ENCODE measurements around the gene MRPL12.
"Not testable (repeated sequence)": the region's sequence is repeated elsewhere in the genome, so short reads cannot be mapped to it uniquely, and the experiment has no call there.

MRPL12 gene
- 1.3 to 4.1 (median 1.6) reads per million in 4 experiments for total RNA-seq

DNA sequence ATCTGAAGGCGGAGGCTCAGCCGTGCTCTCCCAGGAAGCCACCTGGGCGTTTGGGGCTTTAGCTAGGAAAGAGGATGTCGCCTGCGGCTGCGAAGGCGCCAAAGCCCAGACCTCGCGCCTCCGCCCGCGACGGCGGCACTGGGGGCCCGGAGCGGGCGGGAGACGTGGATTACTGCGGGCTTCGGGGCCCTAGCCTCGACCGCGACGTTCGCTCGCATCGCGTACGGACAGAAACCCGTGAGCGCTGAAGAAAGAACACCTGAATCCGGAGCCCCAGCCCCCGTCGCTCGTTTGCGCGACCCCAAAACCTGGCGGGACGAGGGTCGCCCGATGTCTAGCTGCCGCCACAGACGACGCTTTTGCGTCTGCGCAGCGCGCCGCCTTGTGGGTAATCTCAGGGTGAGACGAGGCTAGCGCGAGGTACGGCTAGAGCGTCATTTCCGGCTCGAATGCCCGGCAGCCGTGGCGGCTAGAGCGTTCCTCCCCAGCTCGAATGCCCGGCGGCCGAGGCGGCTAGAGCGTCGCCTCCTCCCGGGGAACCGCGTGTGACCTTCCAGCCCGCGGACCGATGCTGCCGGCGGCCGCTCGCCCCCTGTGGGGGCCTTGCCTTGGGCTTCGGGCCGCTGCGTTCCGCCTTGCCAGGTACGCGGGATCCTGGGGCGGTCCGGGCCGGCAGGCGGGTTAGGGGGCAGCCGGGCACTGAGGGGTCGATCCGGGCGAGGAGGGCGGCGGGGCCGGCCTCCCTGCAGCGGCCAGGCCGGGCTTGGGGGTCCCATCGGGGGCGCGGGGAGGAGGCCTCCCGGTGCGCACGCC, at the start of gene MRPL12:
TSS of gene MRPL12 (plus strand) at position 434 of the 813 bp plus-strand sequence. CDS start at position 569, 135 bp downstream.
- DNase-seq, result peak; percentile 80

DNA sequence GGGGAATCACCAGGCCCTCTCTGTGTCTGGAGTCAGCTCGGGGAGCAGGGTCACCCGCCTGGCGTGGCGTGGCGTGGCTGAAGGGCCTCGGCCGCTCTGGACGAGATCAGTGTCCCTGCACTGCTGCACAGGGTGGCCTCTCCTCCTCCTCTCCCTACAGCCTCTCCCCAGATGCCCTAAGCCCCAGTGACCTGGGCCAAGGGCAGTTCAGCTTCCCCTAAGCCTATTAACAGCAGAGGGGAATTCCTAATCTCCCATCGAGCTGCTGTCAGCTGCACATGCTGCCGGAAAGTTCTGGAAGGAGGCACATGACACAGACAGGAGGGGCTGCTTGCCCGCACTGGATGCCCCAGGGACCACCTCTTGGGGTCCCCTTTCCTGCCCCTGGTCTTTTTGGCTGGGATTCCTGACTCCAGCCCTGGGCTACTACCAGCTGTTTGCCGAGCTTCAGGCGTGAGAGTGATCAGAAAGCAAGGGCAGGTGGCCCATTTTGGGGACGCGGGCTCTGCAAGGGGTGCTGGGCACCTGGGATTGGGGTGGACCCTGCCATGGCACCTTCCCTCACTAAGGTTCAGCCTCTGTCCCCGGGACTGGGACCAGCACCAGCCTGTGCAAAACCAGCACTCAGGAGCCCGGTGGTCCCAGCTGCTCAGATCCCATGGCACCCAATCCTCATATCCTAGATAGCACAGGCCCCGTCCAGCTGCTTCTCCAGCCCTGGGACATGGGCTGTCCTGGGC, 47.6 kb upstream of the MRPL12 start:
- DNase-seq, result no peak

DNA sequence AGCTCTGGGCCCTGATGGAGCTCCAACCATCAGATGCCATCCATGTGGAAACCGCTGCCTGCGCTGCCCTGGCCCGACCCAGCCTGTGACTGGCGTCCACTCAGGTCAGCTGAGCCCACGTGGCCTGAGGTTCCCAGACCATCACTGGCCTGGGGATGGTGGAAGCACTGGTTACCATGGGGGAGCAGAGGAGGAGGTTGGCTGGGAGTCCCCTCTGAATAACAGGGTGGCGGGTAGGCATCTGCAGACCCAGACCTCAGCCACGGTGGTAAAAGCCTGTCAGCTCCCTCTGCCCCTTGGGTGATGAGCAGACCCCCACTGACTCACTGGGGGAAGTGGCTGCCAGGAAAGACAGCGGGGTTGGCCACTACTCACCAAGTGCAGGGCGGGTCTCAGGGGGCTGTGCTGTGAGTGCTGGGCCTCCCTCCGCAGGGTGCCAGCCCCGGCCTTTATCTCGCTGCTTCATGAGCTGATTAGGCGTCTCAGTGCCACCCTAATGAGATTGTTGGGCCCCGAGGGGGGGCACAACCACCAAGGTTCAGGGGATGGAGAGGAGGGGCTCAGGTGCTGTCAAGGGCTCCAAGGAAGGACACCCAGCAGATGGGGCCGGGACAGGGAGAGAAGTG, 46.9 kb upstream of the MRPL12 start, which contains the start of gene PDE6G:
TSS of gene PDE6G (minus strand) at position 425 of the 626 bp plus-strand sequence. CDS start 3,237 bp downstream, outside the sequence.
- DNase-seq, result no peak

DNA sequence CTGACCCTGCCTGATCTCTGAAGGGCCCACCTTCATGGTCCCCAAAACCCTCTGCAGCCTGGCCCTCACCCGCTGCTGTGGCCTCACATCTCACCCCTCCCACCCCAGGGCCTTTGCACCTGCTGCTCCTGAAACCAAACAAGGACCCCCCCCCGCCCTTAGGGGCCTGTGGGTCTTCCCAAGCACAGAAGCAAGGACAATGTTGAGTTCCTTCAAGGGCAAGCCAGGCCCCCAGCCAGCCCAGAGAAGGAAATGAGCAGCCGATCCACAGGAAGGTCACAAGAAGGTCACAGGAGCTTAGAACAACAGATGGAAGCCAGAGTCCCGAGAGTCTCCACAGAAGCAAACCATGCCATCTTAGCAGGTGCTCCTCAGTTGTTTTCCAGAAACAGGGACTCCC, 46.3 kb upstream of the MRPL12 start:
- no peak for DNase-seq

DNA sequence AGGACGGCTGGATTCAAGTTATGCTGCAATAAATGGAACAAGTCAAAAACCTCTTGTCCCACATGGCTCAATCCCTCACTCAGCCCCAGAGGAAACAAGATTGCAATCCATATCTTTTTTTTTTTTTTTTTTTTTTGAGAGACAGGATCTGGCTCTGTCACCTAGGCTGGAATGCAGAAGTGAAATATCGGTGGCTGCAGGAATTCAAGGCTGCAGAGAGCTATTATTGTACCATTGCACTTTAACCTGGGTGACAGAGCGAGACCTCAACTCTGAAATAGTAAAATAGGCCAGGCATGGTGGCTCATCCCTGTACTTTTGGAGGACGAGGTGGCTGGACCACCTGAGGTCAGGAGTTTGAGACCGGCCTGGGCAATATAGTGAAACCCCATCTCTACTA, 44.1 kb upstream of the MRPL12 start:
- no peak for DNase-seq

DNA sequence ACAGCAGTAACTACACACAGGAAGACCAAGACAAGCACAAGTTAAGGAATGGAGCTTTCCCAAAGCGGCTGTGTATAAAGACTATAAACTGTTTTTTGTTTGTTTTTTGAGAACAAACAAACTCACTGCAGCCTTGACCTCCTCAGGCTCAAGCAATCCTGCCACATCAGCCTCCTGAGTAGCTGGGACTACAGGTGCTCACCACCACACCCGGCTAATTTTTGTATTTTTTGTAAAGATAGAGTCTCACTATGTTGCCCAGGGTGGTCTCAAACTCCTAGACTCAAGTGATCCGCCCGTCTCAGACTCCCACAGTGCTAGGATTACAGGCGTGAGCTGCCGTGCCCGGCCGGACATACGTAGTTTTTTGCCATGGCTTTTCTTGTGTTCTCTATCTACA, 42.7 kb upstream of the MRPL12 start:
- DNase-seq, result no peak

DNA sequence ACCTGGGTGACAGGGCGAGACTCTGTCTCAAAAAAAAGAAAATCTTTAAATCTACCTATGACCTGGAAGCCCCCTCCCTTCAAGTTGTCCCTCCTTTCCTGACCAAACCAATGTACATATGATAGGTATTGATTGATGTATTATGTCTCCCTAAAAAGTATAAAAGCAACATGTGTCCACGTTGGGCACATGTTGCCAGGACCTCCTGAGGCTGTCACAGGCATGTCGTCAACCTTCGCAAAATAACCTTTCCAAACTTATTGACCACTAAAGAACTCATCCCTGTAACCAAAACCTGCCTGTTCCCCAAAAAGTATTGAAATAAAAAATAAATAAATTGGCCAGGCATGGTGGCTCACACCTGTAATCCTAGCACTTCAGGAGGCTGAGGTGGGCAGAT, 41.2 kb upstream of the MRPL12 start:
- no peak for DNase-seq

DNA sequence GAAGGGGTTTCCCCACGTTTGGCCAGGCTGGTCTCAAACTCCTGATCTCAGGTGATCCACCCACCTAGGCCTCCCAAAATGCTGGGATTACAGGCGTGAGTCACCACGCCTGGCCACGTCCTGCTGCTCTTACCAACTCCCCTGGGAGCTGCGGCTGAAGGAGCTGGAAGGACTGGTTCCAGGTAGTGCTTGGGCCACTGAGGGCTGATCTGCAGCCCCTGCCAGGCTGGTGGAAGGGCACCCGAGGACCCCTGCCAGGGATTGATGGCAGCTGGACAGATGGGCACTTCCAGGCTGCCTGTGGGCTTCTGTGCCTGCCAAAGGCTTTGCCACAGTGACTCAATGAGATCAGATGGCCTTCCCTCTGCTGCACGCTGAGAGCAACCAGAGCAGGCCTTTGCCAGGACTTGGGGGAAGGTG, 39.1 kb upstream of the MRPL12 start:
- no peak for DNase-seq

DNA sequence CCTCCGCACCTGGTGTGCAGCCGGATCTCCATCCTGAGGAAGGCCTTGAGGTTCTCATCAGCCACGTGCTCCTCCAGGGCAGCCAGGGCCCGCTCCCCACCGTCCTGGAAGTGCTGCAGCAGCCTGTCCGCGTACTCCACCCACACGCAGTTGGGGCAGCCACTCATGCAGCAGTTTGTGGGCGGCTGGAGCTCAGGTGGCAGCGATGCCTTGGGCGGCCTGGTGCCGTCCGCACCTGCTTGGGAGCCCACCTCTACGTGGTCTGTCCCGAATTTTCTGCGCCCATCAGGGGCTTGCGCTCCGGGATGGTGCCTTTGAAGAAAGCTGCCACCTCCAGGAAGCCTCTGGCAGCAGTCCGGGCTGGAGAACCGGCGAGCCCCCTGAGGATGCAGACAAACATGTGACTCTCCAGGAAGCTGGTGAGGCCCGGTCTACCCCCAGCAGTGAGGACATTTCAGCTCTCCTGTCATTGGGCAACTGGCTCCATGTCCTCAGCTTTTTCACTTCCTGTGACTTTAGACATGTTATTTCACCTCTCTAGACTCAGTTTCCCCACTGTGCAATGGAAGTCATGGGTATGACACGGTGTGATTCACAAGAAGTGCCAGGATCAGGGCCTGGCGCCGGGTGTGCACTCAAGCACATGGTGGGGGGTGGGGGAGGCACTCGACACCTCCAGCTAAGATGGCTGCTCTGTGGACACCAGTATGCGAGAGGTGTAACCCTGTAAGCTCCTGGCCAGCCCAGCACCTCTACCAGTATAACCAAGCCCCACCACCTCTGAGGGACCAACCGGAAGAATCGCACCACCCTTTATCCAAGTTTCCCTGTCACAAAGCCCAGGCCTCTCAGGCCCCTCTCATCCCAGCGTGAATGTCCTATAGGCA, 37.7 kb upstream of the MRPL12 start:
- DNase-seq, result no peak

DNA sequence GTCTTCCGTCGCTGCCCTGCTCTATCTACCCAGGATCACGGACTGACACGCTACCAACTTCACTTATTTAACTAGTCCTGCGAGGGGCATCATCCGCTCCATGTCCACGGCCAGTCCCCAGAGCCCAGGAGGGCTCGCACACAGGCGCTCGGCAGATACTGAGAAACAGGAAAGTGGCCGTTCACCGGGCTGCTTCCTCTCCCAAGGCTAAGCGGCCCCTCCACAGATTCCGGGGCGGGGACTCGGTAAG, 37.1 kb upstream of the MRPL12 start:
- no peak for DNase-seq

DNA sequence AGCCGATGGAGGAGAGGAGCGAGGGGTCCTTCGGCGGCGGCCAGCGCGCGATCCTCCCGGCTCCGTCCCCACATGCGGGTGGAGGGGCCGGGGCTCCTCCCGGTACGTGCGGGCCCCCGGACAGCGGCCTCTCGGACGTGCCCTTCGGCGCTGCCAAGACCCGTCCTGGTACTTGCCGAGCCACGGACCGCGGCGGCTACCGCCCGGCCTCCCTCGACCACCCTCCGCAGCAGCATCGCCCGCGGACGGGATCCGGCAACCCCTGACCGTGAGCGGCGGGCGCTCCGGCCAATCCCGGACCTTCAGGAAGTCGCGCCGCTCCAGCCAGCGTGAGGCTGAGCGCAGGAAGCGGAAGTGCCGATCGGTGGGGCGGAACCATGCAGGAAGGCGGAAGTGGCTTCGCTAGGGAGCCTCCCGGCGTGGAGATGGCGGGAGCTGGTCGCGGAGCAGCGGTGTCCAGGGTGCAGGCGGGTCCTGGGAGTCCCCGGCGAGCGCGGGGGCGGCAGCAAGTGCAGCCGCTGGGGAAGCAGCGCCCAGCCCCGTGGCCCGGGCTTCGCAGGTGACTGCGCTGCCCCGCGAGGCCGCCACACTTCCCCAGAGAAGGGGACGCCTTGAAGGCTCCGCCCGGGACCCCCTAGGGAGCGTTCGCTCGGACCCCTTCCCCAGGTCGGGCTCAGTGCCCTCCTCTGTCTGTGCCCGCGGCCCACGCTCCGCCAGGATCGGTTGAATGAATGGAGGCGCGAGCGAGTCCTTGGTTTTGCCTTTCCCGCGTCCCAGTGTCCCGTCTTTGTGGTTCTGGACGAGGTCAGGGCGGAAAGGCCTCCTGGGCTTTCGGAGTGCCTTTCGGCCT, 36.6 kb upstream of the MRPL12 start, which contains the start of the genes CCDC137 and OXLD1:
TSS of gene CCDC137 (plus strand) at position 396 of the 850 bp plus-strand sequence. CDS start at position 426, 30 bp downstream.
TSS of gene OXLD1 (minus strand) at position 264 of the 850 bp plus-strand sequence. CDS start at position 236, 28 bp downstream.
- peak; percentile 84 for DNase-seq

DNA sequence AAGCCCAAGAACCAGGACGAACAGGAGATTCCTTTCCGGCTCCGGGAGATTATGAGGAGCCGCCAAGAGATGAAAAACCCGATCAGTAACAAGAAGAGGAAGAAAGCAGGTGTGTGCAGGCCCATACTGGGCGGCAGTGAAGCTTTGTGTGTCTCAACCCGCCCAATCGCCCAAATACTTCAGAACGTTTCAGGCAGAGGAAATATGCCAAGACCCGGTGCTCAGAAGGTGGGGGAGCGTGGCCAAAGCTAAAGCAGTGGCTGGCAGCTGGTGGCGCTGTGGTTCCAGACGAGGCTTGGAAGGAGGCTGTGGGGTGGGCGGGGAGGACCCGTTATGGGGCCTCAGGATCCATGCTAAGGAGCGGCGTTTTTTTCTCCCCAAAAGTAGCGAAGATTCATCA, 35.4 kb upstream of the MRPL12 start:
- no peak for DNase-seq

DNA sequence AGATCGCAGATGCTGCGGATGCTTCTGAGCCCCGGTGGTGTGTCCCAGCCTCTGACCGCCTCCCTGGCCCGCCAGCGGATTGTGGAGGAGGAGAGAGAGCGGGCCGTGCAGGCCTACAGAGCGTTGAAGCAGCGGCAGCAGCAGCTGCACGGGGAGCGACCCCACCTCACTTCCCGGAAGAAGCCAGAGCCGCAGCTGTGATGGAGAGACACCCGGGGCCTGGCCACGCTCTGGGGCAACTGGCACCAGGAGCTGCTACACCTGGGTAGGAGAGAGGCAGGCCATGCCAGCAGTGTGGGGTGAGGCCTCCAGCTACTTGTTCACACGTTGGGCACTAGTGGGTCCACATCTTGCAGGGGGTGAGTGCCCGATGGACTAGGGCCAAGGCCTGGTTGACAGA, 30.7 kb upstream of the MRPL12 start:
- no peak for DNase-seq

DNA sequence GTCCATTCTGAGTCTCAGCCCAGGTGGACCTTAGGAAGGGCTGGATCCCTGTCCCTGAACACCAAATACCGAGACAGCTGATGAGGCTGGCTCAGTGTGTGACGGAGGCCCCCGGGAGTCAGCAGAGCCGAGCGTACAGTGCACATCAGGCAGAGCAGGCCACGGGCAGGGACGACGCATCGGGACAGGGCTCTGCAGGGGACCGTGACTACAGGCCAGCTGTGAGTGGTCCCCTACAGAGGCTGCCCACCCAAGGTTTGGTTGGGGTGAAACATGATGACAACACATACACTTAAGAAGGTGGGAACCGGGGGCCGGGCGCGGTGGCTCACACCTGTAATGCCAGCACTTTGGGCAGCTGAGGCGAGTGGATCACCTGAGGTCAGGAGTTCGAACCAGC, 30.2 kb upstream of the MRPL12 start:
- no peak for DNase-seq

DNA sequence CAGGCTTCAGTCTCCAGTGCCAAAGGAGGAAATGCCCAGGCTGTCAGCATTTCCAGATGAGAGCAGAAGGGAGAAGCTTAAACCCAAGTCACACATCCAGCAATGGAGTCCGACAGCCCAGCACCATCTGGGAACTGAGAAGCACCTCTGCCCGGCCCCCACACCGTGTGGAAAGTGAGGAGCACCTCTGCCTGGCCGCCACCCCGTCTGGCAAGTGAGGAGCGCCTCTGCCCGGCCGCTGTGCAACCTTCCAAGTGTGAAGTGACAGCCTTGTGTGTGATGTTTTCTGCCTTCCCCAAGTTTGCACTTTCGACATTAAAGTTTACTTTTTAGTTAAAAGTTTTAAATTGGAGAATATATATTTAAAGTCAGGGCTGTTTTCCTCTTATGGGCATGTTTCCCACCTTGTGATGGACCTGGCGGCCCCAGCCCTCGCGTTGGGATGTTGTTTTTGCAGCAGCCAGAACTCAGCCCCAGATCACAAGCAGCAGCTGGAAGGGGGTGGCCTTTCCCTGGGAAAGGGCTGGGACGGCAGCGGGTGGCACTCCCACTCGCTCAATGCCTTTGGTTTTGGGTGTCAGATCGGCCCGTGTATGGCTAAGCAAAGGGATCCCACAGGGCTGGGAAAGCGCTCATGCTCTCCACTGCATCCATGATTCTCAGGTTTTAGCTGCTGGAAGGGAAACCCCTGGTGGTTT, 29.5 kb upstream of the MRPL12 start:
- DNase-seq, result no peak

DNA sequence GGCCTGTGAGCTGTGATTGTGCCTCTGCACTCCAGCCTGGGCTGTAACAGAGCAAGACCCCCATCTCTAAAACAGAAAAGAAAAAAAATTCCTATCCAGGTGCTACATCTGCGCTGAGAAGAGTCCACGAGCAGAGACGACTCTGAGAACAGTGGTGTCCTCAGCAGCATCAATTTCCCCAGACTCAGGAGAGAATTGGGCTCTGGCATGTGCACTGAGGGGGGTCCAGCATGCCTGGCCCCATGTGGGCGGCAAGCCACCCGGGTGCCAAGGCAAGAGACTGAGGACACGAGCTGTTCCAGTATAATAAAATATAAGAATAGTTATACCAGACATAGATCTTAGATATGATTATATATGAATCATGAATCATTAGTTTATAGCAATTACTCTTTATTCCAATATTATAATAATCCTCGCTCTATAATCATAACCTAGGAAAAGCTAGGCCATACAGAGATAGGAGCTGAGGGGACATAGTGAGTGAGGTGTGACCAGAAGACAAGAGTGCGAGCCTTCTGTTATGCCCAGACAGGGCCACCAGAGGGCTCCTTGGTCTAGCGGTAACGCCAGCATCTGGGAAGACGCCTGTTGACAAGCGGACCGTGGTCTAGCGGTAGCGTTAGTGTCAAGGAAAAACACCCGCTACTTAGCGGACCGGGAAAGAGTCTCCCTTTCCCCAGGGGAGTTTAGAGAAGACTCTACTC, 27.5 kb upstream of the MRPL12 start:
- DNase-seq, result not testable (repeated sequence)

DNA sequence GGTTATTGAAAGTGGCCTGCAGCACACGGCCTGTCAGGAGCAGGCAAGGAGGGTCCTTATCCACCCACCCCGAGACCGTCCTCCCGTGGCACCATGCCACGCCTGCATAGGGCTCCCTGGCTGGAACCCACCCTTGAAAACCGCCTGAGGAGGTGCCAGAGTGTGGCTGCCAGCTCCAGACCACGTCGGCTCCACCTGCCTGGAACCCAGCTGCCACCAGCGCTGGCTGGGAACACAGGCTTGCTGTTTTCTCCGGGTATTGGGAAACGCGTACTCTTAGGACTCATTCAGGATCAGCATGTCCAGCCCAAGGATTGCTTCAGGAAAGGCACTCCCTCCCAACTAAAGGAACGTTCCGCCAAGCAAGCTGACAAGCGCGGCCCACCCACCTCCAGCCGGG, 26.3 kb upstream of the MRPL12 start:
- DNase-seq, result no peak

DNA sequence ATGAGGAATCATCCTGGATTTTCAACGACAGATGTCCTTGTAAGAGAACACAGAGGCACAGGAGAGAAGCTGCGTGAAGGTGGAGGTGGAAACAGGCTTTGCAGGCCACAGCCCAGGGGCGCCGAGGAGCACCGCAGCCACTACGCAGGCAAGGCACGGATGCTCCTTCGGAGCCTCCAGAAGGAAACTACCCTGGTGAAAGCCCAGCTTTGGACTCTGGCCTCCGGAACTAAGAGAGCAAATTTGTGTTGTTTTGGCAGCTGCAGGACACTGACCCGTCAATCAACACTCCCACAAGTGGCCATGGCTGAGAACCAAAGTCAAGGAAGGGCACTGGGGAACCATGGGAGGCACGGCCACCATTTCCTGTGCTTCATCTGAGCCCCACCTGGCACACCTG, 23.0 kb upstream of the MRPL12 start:
- DNase-seq, result no peak

DNA sequence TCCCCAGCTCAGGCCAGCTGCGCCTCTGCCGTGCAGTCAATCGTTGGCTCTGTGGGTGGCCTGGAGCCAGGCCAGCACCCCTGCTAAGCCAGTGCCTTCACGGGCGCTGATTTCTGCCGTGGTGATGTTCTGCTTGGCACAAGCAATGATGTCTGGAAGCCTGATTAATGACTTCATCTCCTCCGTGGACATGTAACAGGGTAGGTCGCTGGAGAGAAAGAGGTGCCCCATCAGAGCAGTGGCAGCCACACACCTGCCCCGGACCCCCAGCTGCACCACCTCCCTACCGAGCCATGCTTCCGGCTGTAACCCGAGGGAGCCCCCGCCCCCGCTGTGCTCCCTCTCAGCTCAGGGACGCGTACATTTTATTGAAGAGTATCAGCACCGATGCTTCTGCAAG, 21.5 kb upstream of the MRPL12 start:
- DNase-seq, result no peak

DNA sequence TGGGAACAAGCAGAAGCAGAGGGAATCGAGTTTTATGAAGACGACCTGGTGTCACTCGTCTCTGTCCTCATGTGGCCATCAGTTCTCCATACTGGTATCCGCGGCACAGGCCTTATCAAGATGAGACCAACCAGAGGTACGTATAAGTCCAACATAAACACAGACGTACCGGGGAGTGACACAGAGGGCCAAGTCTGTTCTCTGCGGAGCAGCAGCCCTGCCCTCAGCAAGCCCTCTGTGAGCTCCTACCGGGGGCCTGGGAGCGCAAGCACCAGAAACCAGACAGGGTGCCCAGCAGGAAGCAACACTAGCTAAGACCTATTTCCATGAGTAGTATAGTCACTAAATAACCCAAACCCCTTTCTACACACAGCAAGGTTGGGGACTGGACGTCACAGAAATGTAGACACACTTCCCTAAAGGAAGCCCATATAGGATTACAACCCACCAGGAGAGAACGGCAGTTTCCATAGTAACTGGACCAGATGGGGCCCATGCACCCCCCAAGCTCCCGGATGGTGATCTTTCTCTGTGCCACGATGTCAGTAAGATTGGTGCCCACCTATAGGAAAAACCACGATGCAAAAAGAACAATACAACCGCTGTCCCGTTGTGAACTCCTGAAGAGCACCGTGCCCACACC, 20.5 kb upstream of the MRPL12 start:
- no peak for DNase-seq

Measured in effector CD8-positive, alpha-beta T cell (primary cell).